DMS153 (cell line): Measurements from ENCODE around the gene KIF2A.

Source experiments
- DNase-seq: peaks from one replicate; lab custom pipeline; 2025; lab: John Stamatoyannopoulos, UW

KIF2A gene

DNA sequence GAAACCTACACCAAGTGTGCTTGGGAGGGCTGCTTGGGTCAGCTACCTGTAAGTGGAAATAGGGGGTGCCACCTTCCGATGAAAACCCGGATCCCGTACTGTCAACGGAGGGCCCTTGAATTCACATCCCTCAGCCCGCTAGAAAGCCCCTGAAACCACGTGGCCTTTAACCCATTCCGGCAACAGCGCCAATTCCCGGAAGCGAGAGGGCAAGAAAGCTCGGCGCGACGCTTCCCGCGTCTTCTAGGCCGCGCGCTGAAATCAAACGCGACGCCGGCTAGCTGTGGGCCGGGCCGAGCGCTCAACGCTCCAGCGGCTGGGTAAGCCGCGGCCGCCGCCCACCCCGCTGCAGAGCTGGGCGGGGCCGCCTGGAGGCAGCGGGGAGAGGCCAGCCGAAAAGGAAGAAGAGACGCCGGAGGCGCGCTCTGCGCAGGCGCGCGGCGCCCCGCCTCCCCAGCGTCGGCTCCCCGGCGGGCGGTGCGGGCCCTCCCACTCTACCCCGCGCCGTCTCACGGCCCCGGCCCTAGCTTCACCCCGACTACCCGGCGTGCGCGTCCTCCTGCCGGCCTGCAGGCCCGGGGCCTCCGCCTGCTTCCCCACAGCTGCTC, at the start of gene KIF2A:
KIF2A (plus strand) TSS at position 492 of the 608 bp plus-strand sequence. CDS start 267 bp downstream, outside the sequence.
- DNase-seq: peak; percentile 82

DNA sequence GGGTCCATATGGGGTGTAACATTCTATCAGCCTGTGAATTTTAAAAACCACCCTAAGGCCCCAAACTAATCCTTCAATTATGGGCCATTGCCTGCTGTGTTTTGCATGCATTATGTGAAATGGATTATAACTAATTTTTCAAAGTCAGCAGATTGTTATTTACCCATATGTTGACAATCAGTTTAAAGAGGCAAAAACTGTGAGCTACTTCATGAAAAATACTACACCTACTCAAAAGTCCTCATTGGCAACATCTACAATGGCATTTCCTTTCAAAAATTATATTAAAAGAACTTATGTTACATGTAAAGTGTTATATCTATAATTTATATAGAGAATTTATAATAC, 49.0 kb upstream of the KIF2A start:
- no peak for DNase-seq

DNA sequence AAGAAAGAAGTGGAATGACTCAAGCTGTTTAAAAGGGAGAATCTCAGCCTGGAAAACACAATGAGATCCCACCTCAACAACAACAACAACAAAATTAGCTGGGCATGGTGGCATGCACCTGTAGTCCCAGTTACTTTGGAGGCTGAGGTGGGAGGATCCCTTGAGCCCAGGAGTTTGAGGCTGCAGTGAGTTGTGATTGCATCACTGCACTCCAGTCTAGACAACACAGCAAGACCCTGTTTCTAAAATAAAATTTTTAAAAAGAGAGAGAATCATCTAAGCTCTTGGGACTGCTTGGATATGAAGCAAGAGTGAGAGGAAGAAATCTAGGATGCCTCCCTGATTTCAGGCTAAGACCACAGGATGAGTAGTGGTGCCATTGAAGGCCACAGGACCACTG, 47.4 kb upstream of the KIF2A start:
- DNase-seq: no peak

DNA sequence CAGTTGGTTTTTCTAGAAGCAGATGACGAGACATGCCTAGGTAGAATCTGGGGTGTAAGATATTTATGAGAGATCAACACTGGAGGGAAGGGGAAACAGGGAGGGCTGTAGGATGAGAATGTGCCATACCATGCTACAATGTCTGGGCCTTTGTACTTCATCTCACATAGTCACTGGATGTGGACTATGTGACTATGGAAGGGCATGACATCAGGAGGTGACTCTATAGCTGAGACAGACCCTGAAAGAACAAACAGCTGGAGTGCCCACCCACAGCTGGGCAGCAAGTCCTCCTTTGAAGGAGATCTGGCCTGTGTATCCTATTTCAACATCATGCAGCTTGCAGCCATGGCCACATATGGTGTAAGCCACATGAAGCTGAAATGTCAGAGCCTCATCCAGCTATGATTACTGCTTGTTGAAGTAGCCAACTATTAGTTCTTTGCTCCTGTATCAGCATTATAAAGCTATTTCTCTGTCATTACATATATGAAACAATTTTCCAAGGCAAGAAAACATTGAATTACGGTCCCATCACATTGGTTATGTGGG, 46.2 kb upstream of the KIF2A start:
- no peak for DNase-seq

DNA sequence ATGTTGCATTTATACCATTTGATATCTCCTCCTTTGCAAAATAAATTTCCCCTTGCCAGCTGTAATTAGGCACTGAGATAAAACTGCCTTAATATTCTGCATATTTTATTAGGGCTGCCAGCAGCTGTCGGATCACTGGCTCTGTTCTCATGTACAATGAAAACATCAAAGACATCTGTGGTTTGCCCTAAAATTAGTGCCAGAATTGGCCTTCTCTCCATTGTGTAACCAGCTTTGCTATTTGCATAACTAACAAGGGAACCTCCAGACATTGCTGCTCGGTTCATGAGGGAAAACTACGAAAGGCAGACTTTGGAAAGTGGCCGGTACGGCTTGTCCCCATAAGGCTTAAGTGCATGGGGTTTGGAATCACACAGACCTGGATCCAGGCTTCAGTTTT, 45.5 kb upstream of the KIF2A start:
- DNase-seq: no peak

DNA sequence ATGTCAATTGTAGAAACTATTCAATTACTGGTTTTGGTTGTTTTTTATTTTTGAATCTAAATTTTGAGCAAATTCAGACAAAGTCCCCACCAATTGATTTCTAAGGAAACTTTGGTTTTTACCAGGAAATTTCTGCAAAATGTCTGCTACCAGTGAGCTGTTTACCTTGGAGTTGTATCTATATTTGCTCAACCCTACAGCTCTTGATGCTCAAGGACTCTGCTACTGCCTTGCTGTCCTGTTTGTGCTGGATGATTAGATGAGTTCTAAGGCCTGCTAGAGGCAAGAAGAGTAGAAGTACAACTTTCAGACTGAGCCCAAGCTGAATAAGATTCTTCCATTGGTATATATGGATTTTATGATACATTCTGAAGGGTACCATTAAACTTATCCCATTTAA, 42.6 kb upstream of the KIF2A start:
- DNase-seq: no peak

DNA sequence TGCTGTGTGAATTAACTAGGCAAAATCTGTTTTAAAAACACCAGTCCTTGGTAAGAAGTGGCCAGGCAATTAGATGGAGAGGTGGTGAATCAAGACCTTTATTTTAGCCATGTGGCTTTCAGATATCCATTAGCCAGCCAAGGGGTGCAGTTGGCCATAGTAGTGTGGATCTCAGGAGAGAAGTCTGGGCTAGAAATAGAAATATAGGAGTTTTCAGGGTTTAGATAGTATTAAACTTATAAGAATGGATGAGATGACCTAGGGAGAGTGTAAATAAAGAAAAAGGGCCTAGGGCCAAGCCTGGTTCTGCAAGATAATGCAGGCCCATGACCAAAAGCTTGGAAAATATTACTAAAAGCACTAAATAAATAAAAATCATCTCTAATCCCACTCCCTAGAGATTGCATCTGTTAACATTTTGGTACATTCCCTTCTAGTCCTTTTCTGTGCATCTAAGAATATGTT, 40.3 kb upstream of the KIF2A start:
- no peak for DNase-seq

DNA sequence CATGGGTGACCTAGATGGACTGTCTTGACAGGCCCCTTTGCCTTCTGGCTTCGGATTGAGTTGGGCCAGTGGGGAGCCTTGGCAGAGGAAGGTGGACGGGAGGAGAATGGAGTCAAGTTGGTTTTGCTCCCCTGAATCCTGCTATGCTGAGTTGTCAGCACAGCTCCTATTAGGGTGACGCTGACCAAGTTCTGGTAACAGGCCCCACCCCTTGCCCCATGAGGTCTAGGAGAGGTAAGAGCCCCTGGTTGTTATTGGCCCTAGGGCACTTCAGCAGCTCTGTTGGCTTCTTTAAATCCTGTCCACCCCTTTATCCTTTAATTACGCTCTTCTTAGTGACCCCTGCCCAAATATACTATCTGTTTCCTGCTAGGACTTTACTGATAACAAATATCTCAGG, 39.4 kb upstream of the KIF2A start:
- DNase-seq: no peak

DNA sequence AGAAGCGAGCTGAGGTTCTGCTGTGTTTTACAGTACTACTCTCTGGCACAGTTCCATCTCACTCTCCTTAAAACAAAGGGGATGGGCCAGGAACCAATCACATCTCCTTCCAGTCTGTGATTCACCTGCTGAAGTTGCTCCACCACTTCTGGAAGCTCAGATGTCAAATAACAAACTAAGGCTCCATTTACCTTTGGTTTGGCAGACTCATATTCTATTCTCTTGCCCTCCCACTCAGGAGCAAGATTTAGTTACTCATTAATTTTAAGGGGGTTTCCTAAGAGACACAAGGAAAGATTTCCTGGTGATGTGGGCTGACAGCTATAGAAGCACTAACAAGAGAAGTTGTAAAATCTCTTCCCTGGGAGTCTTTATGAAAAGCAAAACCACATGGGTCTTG, 37.8 kb upstream of the KIF2A start:
- no peak for DNase-seq

DNA sequence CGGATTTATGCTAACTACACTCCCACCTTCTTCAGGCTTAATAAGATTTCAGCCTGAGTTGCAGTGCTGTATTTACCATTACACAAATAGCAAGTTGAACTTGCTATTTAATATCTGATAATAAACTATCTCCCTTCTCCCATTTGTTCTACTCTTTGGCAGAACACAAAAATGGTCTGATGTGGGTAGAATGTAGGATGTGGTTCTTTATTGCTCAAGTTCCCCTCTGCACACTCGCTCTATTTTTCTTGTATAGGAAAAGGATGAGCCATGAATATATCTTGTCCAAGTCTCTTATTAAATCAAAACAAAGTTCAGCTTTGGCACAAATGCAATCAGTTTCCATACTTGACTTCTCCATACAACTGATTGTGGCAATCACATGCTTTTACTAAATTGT, 37.2 kb upstream of the KIF2A start:
- no peak for DNase-seq

DNA sequence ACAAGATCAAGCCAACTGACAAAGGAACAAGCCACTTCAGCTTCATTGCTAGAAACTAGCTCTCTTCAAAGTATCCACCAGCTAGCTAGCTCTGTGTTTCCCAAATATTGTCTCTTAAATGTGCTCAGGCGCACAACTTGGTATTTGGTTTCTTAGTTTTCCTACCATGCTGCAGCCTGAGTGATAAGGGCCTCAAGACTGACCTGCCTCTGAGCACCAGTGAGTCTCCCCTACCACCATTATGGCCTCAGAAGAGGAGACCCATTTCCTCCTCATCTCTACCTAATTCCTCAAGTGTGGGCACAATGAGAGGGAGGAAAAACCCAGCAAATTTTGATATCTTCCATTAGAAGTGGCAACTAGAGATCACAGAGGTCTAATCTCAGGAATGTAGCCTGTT, 34.6 kb upstream of the KIF2A start:
- DNase-seq: no peak

DNA sequence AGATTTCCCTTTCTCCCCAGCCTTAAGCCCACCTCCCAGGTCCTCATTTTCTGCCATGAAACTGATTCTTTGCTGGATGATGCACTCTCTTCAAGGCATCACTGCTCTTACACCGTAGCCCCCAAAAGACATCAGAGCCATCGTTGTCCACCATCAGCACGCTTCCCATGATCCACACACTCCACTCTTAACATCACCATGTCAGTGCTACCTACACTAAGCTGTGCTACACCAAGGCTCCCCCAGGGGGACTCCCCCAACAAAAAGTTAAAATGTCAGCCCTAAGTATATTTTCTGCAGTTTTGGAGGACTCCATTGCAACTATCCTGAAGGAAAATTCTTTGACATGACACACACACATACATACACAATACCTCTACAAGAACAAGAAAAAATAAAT, 34.1 kb upstream of the KIF2A start:
- no peak for DNase-seq

DNA sequence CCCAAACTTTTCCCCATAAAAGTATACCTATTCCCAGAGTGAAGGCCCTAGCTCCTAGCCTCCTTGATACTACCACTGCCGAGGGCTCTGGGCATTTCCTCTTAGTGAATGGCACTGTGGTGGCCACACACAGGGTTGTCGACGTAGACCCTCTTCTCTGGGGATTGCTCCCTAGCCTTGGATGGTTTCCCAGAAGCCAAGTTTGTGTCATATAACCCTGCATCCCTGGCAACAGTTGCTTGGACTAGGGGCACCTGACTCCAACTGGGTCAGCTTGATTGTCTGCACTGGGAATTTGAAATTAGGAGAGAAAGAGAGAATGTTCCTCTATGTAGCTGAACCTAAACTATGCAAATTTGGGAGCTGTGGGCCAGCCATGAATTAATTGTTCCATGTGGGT, 32.3 kb upstream of the KIF2A start:
- DNase-seq: no peak

DNA sequence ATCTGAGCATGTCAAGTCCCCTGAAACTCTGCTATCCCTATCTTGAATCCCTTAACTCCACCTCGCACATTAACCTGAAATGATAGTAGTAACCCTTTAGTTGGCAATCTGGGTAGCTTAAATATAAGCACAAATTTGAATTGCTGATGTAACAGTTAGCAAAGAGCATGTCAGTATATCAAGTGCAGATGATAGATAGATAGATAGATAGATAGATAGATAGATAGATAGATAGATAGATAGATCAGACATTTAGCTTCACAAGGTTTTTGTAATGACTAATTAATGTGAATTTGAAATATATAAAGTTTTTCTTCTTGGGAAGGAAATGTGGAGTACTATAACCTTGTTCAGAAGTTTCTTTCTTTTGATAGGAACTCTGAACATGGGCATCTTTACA, 30.4 kb upstream of the KIF2A start:
- DNase-seq: no peak

DNA sequence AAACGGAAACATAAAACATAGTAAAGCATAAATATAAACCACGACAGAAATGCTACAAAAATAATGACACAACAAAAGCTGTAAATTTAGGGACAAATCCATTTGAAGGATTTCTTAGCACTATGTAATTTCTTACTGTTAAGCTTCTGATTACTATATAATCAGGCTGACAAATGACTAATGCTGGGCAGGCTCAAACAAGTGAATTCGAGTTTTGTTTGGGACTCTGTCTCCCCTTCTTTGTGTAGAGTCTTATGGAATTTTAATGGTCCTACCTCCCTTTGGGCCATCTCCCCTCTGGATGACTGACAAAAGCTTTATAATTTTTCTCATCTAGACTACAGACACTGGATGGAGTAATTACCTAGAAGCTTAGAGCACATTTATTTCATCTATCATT, 24.6 kb upstream of the KIF2A start:
- no peak for DNase-seq

DNA sequence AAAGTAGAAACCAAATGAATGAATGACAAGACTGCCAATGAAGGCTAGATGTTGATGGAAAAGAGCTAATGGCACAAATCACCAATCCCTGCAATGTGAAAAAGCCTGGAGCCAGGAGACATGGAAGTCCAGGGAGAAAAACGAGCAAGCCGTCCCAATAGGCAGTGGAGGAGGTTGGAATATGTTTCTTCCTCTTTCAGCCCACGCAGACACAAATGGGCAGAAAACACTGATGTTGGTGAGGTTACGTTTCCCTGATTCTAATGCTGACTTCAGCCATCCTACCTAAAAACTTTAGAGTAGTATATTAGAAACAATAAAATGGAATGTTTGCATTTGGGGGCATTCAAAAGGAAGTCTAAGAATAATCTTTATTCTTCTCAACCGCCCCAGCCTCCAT, 23.9 kb upstream of the KIF2A start:
- no peak for DNase-seq

DNA sequence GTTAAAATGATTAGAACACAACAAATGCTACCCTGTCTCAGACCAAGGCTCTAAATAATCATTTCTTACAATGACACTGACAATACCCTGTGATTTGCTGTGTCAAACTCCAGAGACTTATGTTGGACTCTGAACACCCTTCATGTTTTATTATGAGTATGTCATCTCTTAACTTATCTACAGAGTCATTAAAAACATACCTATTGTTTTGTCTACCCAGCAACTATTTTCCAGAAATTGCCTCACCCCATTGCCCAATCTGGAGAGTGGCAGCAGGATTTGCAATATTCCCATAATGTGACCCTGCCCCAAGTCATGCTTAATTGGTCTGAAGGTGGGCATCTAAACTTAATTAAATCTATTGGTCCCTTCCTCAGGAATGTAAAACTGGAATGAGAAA, 23.0 kb upstream of the KIF2A start:
- no peak for DNase-seq

DNA sequence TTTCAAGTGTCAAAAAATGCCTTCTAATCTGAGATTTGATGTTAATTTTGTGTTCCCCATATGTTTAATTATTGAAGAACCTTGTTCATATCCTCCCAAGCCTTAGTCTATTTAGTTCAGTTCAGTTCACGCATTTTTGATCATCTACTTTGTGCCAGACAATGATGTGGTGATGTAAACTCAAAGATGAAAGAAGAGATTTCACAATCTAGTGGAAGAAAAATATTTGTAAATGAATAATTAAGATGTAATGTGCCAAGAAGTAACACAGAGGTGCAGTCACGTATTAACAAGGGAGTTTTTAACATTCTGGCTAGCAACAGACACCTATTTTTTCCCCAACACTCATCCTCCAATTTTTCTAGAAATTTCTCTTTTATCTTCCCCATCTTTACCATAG, 22.1 kb upstream of the KIF2A start:
- no peak for DNase-seq

DNA sequence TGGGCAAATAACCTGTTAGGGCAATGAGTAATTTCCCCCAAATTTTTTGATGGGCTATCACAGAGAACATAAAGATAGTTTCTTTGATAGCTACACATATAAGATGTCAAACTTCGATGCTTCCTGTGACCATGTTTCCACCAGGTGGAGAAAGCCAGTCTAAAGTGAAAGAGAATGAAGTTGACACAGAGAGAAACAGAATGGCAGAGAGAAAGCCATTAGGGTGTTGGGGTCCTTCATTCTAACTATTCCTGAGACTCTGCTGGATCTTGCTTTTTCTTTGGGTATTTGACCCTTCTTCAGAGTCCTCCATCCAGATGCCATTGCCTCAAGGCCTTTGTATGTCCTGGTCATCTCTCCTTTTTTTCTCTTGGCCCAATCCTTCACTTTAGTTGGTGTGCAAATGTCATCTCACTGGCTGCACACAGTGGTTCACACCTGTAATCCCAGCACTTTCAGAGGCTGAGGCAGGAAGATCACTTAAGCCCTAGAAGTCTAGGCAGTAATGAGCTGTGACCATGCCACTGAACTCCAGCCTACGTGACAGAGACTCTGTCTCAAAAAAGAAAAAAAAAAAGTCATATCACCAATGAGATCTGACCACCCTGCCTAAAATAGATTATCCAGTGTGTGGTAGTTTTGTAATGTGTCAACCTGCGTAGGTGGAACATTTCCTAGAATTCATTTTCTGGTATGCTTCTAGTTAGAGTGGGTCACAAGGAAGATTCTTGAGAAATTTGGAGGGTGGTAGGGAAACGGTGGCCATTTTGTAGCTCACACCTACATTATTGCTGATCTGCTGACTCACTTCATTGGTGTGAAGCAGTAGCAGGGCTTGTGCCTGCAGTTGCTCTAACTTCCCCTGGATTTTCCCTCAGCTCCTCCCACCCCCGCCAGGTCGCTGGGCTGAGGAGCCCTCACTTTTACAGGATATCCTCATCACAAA, 20.8 kb upstream of the KIF2A start:
- no peak for DNase-seq

DNA sequence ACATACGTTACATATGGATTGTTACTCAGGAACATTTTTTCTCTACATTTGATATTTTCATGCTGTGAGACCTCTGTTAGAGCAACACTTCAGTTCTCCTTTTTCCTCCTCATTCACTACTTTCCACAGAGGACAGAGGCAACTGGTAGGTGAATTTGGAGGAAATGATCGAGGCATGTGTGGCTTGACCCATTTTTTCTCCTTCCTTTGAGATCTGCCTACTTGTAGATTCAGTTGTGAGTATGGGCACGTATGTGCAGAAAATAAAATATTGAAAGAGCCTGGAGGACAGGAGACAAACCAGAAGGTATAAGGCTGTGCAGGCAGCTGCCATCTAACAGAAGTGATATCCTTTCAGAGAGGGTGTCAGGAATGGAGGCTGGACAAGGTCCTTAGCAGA, 19.2 kb upstream of the KIF2A start:
- no peak for DNase-seq

DNA sequence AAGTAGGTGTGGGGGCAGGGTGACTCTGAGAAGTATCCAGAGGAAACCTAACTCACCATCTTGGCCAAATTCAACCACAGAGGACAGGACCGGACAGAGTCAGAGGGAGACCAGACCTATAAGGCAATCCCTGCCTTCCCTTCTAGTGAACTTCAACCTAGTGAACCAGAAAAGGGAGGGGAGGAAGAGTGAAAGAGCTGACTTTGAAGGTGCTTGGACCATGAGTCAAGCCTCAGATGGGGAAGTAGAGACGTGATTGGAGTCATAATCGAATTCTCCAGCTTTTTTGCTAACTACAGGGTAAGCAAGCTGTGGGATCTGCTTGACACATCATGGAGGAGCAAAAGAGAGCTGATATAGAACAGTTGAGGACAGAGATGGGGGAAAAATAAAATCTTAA, 18.8 kb upstream of the KIF2A start:
- DNase-seq: no peak

DNA sequence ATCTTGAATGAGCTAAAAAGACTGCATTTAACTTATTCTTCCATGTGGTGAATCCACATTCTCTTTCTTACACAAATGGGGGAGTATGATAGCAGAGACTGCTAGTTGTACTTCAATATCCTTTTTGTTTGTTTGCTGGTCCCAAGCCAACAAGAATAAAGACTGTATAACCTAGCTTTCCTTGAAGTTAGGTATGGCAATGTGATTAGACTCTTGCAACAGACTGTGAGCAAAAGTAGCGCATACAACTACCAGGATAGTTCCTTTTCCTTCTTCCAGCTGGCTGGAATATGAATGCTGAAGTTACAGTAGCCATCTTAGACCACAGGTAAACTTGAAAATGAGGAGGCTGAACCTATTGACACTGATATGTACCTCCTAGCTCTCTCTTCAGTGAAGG, 17.9 kb upstream of the KIF2A start:
- no peak for DNase-seq

DNA sequence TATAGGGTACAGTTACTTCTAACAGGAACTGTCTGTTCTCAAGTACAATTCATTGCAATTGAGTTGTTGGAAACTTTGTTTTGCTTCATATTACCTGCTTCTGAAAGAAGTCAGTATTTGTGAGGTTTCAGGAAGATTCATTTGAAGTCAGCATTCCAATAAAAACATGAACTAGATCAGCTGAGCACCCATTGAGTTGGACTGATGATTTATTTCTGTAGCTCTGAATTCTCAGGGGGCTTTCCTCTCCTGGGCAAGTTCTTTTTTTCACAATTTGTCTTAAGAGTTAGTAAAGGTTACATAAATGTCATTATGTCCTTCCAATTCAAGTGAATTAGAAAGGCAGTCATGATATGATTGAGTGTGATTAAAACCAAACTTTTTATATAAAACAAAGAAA, 16.2 kb upstream of the KIF2A start:
- no peak for DNase-seq
